Ovary (tissue), 3 donors: ENCODE data around the gene USP51.
"Not testable (repeated sequence)": the region's sequence is repeated elsewhere in the genome, so short reads cannot be mapped to it uniquely, and the experiment has no call there.

ENCODE experiments used
- CTCF ChIP-seq, 3 donors: fragments of 450-650 bp in 2 of 3; fragments of 200-600 bp in 1 of 3; IDR thresholded peaks; one replicate each; pipeline versions ENCODE4 v1.5.1 to v1.8.0; 2016 to 2022; ENCODE audit warnings: antibody characterized with exemption in 3 of 3, mild to moderate bottlenecking in 1 of 3
- POLR2A ChIP-seq: fragments of 450-650 bp; IDR thresholded peaks from one replicate; pipeline ENCODE4 v1.6.1; 2017; ENCODE audit warnings: antibody characterized with exemption, mild to moderate bottlenecking, moderate library complexity
- donor health status: DM: no; HTN: no; CAD: no.

GRCh38 chrX:55516794-55517481, 27.3 kb upstream of the USP51 start:
- not testable (repeated sequence) for TF ChIP-seq CTCF (IDR thresholded peaks at IDR 0.05); POLR2A
